ENCODE data around the gene MTG2. TPM values are rescaled to one million over a fixed set of nuclear protein-coding genes. Genes with fewer than 3 reads are reported as not detected.

MTG2 gene
- total RNA-seq, 3 donors from 2014 or later: 38.3 to 57.6 (median 49.8) TPM

DNA sequence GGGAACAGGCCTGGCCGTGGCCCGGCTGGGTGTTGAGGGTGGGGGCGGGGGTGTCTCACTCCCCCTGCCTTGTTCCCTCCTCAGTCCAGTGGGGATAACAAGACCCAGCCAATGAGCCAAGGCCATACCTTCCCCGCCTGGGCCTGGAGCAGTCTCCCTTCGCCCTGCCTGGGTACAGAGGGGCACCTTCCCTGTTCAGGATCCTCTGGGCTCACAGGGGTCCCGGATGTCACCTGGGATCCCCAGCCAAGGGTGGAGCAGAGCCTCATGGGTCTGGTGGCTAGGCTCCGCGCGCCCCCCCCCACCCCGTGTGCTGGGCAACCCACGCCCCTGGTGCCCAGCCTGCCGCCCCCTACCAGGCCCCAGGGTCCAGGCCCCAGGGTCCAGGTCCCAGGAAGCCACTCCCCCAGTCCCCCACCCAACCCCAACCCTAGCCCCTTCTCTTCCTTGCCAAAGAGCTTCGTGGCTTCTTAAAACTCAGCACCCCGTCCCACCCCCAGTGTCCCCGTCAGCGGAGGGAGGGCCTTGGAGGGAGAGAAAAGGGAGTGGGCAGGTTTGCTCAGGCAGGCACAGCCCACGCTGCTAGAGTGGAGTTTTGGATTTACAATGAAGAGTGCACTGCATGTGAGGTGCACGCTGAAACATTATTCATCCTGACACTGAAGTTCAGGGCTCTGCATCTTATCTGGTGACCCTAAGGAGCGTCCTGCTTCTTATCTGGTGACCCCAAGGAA lies 25.4 kb downstream of the MTG2 start:
- no peak for ATAC-seq
- H3K36me3 Mint-ChIP-seq (ENCODE audit: insufficient read depth): peaks cover 3% of the 10 kb centered on the region
- H3K27me3 Mint-ChIP-seq (ENCODE audit: low read depth): peaks cover 4% of the 10 kb centered on the region
- H3K4me3 Mint-ChIP-seq: no peak overlapping the region
- no peaks in the 10 kb centered on the region for H3K4me1 Mint-ChIP-seq (ENCODE audit: low read depth)
- no peaks in the 10 kb centered on the region for H3K9me3 Mint-ChIP-seq
- no peak for DNase-seq

DNA sequence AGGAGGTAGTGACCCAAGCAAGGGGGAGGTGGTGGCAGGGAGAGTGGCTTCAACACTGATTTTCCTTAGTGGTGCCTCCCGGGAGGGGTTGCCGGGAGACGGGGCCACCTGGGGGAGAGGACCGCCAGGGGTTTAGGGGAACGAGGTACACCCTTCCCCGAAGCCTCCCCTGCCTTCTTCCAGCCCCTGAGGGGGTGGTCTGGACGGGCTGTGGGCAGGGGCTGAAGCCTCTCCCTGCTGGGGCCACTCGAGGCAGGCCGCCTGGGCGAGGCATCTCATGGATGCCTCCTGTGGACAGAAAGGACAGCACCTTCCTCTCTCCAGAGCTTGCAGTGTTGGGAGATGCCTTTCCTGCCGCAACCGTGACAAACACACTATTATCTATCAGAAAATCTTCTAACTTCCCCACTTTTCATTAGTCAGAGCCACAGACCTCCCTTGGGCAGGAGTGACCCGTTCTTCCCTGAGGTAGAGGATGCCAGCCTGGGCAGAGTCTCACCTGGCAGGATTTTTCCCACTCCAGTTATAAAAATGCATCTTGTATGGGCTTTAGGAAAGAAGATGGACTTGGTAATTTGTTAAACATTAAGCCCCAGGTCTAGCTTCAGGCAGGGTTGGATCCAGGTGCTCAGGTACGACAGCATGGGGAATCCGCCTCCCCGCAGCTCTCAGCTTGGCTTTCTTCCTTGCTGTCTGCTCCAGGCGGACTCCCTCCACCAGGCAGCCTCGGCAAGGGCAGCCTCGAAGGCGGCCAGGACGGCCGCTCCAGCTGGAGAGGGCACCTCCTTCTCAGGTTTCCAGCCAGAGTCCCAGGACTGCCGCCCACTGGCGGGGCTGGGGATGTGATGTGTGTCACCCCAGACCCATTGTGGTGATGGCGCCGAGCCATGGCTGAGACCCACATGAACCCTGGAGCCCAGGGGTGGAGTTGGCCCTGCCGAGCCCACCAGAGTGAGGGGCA lies 26.2 kb downstream of the MTG2 start:
- no peak overlapping the region for H3K4me3 Mint-ChIP-seq
- H3K27me3 Mint-ChIP-seq (ENCODE audit: low read depth): peaks cover 4% of the 10 kb centered on the region
- H3K4me1 Mint-ChIP-seq (ENCODE audit: low read depth): no peaks in the 10 kb centered on the region
- ATAC-seq (no peak), DNase-seq (no peak)
- H3K9me3 Mint-ChIP-seq: no peaks in the 10 kb centered on the region
- H3K36me3 Mint-ChIP-seq (ENCODE audit: insufficient read depth): no peaks in the 10 kb centered on the region

DNA sequence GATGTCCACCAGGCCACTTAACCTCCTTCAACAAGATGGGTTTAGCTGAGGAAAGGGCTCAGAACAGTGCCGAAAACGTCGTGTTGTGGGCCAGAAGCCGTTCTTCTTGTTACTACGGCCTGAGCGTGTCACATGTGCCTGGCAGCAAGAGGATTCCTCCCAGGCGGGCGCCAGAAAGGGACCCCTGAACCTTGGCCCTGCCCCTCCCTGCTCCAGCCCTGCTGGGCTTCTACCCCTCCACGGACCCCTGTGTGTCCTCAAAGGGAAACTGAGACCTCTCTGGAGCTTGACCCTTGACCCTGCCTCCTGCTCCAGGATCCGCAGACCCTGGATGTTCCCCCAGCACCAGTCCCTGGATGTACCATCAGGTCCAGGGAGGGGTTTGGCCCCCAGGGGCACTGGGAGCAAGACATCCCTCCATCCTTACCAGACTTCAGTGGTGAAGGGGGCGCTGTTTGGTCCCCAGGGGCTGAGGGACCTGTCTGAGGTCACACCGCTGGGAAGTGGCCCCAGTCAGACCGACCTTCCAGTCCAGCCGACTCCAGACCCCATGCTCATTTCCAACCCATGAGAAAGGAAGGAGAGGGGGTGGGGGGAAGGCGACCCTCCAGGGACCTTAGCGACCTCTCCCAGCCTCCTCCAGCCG lies 27.1 kb downstream of the MTG2 start:
- H3K36me3 Mint-ChIP-seq (ENCODE audit: insufficient read depth): no peaks in the 10 kb centered on the region
- no peak overlapping the region for H3K4me3 Mint-ChIP-seq
- ATAC-seq (no peak), DNase-seq (no peak)
- H3K4me1 Mint-ChIP-seq (ENCODE audit: low read depth): no peaks in the 10 kb centered on the region
- H3K27me3 Mint-ChIP-seq (ENCODE audit: low read depth): peaks cover 10% of the 10 kb centered on the region
- H3K9me3 Mint-ChIP-seq: no peaks in the 10 kb centered on the region

DNA sequence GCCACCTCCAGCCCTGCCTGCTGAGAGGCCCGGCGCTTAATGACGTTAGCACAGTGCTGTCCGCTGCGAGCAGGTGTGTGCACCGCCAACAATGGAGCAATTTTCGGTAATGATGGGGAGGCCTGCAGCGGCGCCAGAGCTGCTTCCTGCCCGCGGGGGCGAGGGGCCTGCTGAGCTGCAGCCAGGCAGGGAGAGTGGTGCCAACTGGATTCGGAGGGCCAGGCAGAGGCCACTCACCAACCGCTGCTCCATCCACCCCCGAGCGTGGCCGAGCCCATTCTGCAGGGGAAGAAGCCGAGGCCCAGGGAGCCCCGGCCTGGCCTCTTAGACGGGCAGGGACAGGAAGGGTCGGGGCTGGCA lies 27.6 kb downstream of the MTG2 start:
- DNase-seq (no peak), ATAC-seq (no peak)
- Mint-ChIP-seq H3K27me3 (ENCODE audit: low read depth) (peaks cover 10% of the 10 kb centered on the region), H3K9me3 (no peaks in the 10 kb centered on the region), H3K4me1 (ENCODE audit: low read depth) (no peaks in the 10 kb centered on the region), H3K4me3 (no peak overlapping the region), H3K36me3 (ENCODE audit: insufficient read depth) (no peaks in the 10 kb centered on the region)

DNA sequence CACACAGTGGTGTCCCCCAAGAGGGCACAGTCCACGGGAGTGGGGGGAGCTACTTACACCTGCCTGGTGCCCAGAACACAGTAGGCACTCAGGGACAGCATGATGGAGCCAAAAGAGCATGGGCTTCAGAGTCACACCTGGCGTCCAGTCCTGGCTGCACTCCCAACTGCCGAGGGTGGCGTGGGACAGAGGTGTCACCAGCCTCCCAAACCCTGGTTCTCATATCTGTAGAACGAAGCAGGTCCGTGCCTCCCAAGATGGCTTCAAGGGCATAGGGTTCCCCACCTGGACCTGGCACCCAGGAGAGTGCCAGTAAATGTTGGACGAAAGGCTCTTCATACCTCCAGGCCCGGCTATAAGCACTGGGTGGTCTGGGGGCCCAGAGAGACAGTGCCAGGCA lies 28.4 kb downstream of the MTG2 start:
- no peaks in the 10 kb centered on the region for H3K9me3 Mint-ChIP-seq
- H3K4me1 Mint-ChIP-seq (ENCODE audit: low read depth): no peaks in the 10 kb centered on the region
- no peaks in the 10 kb centered on the region for H3K36me3 Mint-ChIP-seq (ENCODE audit: insufficient read depth)
- DNase-seq (no peak), ATAC-seq (no peak)
- H3K4me3 Mint-ChIP-seq: no peak overlapping the region
- peaks cover 13% of the 10 kb centered on the region for H3K27me3 Mint-ChIP-seq (ENCODE audit: low read depth)

DNA sequence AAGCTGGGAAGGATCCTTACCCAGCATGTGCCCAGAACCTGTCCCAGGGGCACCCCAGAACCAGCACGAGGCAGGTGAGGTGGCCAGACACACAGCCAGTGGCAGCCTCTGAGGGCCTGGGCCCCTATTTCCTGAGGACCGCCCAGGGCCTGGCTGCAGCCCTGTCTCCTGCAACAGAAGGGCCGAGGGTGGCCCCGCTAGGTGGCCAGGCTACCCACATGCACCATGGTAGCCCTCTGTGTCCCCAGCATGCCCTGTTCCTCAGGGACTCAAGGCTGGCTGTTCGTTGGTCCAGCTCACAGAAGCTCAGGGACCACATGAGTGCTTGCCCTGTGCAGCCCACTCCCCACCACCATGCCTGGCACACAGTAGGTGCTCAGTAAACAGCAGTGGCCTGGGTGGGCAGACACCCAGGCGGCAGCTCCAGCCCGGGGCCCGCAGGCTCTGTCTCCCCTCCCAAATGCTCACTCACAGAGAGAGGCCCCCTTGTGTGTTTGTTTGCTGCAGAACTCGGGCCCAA lies 29.0 kb downstream of the MTG2 start:
- ATAC-seq: no peak
- H3K27me3 Mint-ChIP-seq (ENCODE audit: low read depth): peaks cover 16% of the 10 kb centered on the region
- H3K4me1 Mint-ChIP-seq (ENCODE audit: low read depth): no peaks in the 10 kb centered on the region
- H3K4me3 Mint-ChIP-seq: no peak overlapping the region
- H3K9me3 Mint-ChIP-seq: no peaks in the 10 kb centered on the region
- no peak for DNase-seq
- no peaks in the 10 kb centered on the region for H3K36me3 Mint-ChIP-seq (ENCODE audit: insufficient read depth)

DNA sequence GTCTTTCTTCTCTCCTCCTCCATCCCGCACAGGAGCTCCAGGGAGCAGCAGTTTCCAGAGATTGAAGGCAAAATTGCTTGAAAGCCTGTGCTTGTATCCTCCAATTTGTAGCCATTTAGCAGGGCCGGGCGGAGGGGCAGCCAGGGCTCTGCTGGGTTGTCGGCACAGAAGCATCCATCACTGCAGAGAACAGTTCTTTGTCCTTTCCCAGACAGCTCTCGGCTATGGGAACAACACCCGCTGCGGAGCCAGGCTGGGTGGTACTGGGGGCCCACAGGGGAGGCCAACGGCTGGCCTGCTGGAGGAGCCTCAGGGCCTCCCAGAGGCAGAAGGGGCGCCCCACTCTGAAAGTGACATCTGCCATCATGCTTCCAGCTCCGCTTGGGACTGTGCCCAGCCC lies 29.5 kb downstream of the MTG2 start:
- H3K4me3 Mint-ChIP-seq: no peak overlapping the region

DNA sequence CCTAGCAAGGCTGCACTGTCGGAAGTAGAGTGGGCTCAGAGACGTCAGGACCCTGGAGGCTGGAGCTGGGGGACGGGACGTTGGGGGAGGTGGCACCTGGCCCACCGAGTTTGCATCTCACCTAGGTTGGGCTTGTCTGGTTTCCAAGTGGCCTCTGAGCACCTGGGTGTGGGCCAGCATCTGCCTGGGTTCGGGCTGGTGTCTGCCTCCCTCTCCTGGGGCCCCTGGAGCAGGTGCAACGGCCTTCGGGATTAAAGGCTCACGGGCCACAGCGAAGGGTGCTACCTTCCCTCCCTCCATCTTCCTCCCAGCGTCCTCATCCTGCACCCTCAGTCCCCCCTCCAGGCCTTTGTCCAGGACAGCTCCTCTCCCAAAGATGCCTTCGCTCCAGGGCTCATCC lies 31.2 kb downstream of the MTG2 start:
- Mint-ChIP-seq H3K4me1 (ENCODE audit: low read depth) (peaks cover 2% of the 10 kb centered on the region), H3K4me3 (no peak overlapping the region), H3K9me3 (no peaks in the 10 kb centered on the region), H3K36me3 (ENCODE audit: insufficient read depth) (no peaks in the 10 kb centered on the region), H3K27me3 (ENCODE audit: low read depth) (peaks cover 35% of the 10 kb centered on the region)
- DNase-seq: no peak
- no peak for ATAC-seq

More for the DNA sequence above, 29.5 kb downstream of the MTG2 start:
- no peaks in the 10 kb centered on the region for H3K36me3 Mint-ChIP-seq (ENCODE audit: insufficient read depth)
- H3K9me3 Mint-ChIP-seq: no peaks in the 10 kb centered on the region
- no peak for ATAC-seq
- no peaks in the 10 kb centered on the region for H3K4me1 Mint-ChIP-seq (ENCODE audit: low read depth)
- DNase-seq: no peak
- H3K27me3 Mint-ChIP-seq (ENCODE audit: low read depth): peaks cover 20% of the 10 kb centered on the region

DNA sequence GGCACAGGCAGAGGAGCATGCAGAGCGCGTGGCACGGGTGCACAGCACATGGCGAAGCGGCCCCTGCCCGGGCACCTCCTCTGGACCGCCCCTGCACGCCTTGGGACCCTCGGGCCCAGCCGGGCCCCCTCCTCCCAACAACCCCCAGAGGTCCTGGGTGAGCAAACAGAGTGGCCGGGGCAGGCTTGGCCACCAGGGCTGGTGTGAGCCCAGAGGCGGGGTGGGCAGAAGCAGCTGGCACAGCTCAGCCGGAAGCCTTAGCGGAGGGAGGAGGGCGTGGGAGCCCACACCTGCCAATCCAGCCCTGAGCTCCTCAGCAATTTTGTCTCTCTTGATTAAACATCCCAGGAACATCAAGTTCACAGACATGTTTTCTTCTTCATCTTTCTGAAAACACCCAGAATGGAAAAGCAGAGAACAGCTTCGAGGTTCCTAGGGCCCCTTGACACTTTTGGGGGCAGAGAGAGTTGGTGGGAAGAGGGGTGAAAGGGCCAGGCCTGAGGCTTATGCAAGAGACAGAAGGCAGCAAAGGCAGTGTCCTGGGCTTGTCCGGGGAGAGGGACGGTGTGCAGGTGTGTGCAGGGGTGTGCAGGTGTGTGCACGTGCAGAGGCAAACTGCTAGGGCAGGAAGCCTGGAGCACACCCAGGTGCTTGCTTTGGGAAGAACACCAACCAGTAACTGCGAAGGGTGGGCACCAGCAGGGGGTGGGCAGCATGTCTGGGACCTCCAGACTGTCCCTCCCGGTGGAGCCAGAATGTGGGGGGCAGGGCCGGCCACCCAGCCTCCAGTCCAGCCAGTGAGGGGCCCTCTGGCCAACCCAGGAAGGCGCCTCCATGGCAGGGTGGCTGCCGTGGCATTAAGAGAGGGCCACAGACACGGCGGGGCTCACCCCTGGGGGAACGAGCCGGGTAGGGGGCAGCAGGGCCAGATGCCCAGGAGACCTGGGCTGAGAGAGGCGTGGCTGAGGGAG lies 32.5 kb downstream of the MTG2 start:
- Mint-ChIP-seq H3K27me3 (ENCODE audit: low read depth) (peaks cover 38% of the 10 kb centered on the region), H3K4me3 (no peak overlapping the region), H3K4me1 (ENCODE audit: low read depth) (peaks cover 2% of the 10 kb centered on the region), H3K9me3 (no peaks in the 10 kb centered on the region), H3K36me3 (ENCODE audit: insufficient read depth) (no peaks in the 10 kb centered on the region)
- ATAC-seq: no peak
- no peak for DNase-seq

DNA sequence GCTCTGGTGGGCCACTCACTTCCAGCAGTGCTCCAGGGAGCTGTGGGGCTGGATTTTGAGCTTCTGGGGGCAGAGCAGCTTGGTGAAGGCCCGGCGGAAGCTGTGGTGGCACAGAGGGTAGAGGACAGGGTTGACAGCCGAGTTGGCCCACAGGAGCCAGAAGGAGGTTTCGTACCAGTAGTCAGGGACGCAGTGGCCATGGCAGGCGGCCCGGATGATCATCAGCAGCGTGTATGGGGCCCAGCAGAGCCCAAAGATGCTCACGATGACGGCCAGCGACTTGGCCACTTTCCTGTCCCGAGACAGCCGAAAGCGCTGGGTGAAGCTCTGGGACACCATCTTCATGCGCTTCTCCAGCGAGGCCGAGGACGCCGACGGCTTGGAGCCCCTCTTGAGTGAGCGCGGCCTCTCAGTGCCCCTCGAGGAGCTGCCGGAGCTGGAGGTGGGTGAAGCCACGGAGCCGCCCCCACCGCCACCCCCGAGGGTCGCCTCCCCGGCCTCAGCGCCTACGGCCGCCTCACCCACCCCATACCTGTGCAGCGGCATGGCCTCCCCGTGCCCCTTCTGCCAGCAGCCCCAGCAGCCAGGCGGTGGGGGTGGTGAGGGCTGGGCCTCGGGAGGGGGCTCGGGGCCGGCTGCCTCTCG lies 33.3 kb downstream of the MTG2 start:
- no peaks in the 10 kb centered on the region for H3K9me3 Mint-ChIP-seq
- peaks cover 7% of the 10 kb centered on the region for H3K4me1 Mint-ChIP-seq (ENCODE audit: low read depth)
- no peaks in the 10 kb centered on the region for H3K36me3 Mint-ChIP-seq (ENCODE audit: insufficient read depth)
- ATAC-seq: no peak
- peaks cover 44% of the 10 kb centered on the region for H3K27me3 Mint-ChIP-seq (ENCODE audit: low read depth)
- no peak for DNase-seq
- H3K4me3 Mint-ChIP-seq: no peak overlapping the region

DNA sequence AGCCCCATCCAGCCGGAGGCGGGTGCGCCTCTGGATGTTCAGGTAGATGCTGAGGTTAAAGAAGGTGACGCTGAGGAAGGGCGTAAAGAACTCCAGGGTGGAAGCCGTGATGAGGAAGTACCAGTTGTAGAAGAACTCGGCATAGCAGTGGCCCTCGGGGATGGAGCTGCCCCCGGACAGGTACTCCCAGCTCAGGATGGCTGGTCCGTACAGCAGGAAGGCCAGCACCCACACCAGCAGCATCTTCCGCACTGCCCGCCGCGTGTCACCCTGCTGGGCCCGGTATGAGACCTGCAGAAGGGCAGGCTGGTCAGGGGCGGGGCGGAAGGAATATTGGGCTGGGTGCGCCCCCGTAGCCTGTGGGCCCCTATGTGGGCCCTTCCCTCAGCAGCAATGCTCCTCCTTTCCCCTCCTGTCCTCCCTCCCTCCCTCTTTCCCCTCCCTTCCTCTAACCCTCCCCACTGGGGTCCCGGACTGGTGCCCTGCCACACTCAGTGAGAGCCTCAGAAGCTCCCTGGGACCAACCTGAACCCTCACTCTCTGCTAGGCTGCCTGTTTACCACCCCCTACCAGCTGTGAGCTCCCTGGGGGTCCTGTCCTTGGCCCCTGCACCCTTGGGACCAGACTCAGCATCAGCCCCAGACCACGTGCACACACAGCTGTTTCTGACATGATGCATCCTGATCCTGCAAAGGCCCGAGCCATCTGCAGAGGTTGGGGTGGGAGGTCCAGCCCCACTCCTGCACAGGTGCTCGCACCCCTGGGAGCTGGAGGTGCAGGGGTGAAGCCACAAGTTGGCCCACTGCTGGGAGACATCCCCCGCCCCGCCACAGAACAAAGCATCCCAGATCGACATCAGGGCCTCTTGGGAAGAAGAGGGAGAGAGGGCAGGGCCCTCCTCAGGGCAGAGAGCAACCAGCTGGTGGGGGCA lies 34.1 kb downstream of the MTG2 start:
- H3K27me3 Mint-ChIP-seq (ENCODE audit: low read depth): peaks cover 52% of the 10 kb centered on the region
- no peaks in the 10 kb centered on the region for H3K36me3 Mint-ChIP-seq (ENCODE audit: insufficient read depth)
- no peak overlapping the region for H3K4me3 Mint-ChIP-seq
- DNase-seq (no peak), ATAC-seq (no peak)
- H3K4me1 Mint-ChIP-seq (ENCODE audit: low read depth): peaks cover 7% of the 10 kb centered on the region
- H3K9me3 Mint-ChIP-seq: no peaks in the 10 kb centered on the region

DNA sequence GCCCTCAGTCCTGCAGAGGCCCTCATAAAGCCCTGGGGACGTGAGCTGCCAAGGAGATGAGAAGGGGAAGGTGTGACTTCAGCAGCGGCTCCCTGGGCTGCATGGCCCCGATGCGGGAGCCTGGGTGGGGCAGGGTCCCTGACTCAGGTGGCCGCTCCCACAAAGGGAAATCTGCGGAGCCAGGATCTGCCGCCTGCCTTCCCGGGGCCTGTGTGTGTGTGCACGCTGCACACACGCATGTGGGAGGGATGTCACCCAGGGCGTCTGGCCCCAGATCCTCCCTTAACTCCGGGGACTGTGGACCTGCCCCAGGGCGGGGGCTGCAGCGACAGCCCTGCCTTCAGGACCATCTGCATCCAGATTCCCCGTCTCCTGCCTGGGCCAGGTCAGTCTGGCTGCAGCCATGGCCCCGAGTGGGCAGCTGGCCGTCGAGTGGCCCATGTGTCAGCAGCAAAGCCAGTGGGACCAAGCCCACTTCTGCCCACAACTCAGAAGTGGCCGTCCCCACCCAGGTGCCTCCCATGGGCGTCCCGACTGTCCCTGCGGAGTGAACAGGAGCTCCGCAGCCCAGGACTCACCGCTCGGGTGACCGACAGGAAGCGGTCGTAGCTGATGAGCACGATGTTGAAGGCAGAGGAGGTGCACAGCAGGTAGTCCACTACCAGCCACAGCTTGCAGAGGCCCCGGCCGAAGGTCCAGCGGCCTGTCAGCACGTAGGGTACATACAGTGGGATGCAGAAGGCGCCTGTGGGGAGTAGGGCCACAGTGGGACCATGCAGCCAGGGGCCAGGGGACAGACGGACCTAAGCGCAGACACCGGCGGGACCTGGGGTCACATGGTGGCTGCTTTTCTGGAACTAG lies 35.3 kb downstream of the MTG2 start:
- Mint-ChIP-seq H3K36me3 (ENCODE audit: insufficient read depth) (no peaks in the 10 kb centered on the region), H3K4me1 (ENCODE audit: low read depth) (peaks cover 7% of the 10 kb centered on the region), H3K4me3 (no peak overlapping the region), H3K9me3 (no peaks in the 10 kb centered on the region), H3K27me3 (ENCODE audit: low read depth) (peaks cover 60% of the 10 kb centered on the region)
- ATAC-seq: no peak
- DNase-seq: no peak
